DOHH2 (cell line): ENCODE measurements around the gene SSBP3.

Experiments
- CTCF ChIP-seq: fragments of 200-600 bp; sonication (generic); IDR thresholded peaks from one replicate; pipeline ENCODE4 v1.5.1; 2014; ENCODE audit warnings: antibody characterized with exemption, mild to moderate bottlenecking, low read depth, low read length; ENCODE audit not compliant: poor library complexity, severe bottlenecking
- EZH2phosphoT487 ChIP-seq: fragments of 200-600 bp; sonication (generic); IDR thresholded peaks from 2 replicates; pipeline ENCODE4 v1.6.1; 2017; ENCODE audit warnings: borderline replicate concordance, mild to moderate bottlenecking, antibody characterized with exemption, low read length, moderate library complexity, mixed read lengths

DNA sequence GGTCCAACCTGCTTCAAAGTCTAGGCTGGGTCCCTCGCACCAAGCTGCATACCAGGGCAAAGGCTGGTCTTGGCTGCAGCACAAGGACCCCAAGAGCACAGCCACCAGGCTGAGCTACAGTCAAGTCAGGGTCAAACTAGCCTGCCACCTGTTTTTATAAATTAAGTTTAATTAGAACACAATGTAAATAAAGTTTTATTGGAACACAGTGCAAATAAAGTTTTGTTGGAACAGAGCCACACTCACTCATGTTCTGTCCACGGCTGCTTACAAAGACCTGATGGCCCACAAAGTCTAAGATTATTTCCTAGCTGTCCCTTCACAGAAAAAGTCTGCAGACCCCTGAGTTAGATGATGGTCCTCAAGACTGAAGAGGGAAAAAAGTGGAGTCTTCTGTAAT, 140.0 kb downstream of the SSBP3 start:
- TF ChIP-seq CTCF (no peak), EZH2phosphoT487 (no peak)
